Measurements from ENCODE around the gene RANBP10. TPM values are rescaled to one million over a fixed set of nuclear protein-coding genes. Genes with fewer than 3 reads are reported as not detected.

RANBP10 gene
- total and polyA plus RNA-seq, 2 of the 8 experiments (the other 6 are each of a cell fraction or from before 2014, with no cell fraction given) = 14.2 to 16.8 TPM

DNA sequence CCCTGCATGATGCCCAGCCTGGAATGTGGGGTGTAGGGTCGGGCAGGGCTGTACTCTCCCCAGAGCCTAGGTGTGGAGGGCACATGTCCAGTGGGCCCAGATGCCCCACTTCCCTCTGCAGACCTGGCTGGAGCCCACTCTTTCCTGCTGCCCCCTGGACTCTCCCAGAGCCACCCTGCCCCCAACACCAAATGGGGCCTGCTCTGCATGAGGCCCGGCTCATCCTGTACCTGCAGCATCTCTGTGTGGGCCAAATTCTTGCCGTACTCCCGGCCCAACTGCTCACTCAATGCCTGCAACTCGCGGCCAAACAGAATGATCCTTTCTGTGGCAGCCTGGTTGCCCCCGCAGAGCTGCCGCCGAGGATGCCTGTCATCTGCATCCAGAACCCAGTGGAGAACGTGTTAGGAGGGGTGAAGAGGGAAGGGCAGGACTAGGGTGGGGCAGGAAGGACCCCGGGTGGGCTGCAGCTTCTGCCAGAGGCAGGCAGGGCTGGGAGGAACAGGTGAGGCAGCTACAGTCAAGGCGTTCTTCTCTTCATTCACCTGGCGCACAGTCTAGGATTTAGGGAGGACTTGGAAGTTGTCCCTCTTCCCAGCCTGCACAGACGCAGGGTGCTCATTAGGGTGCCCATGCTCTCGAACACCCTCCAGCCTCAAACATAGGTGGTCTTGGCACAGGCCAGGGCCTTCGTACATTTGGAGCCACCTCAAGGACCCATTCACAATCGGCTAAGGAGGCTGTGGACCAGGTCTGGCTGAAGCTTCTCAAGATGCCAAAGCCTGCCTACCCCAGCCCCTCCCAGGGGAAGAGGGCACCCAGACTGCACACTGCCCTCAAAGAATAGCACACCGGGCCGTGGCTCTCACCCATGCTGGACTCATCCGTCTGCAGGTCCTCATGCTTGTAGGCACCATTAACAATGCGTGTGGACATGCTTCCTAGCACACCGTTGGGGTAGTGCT is 78.6 kb downstream of the RANBP10 start:
- Histone ChIP-seq H3K79me2 (ENCODE audit: control insufficient read depth in 1 of 2, insufficient read depth in 2 of 2, low read length in 2 of 2) (no peaks in the 10 kb centered on the region), H2BK120ac (replicated peaks; ENCODE audit: low read depth, low read length) (no peak overlapping the region), H4K20me1 (replicated peaks in 1 of 2; ENCODE audit: control insufficient read depth in 1 of 2, insufficient read depth in 2 of 2, low read length in 2 of 2) (peaks cover 2 to 4% of the 10 kb centered on the region in 2 experiments), H3K4me1 (replicated peaks in 1 of 4; ENCODE audit: control insufficient read depth in 3 of 4, insufficient read depth in 4 of 4, low read length in 3 of 4) (no peaks in the 10 kb centered on the region), H3K9me3 (ENCODE audit: insufficient read depth in 2 of 2, low read depth in 1 of 2, low read length in 1 of 2) (no peaks in the 10 kb centered on the region), H3K23ac (ENCODE audit: insufficient read length) (no peak overlapping the region), H3K27ac (ENCODE audit: low read depth, low read length) (no peak overlapping the region), H4K91ac (replicated peaks; ENCODE audit: insufficient read length, low read length) (no peak overlapping the region), H2AK5ac (ENCODE audit: low read depth, low read length) (no peak overlapping the region), H2BK12ac (ENCODE audit: low read depth, low read length) (no peak overlapping the region), H3K36me3 (ENCODE audit: control insufficient read depth in 2 of 4, insufficient read depth in 4 of 4, low read length in 3 of 4) (peaks cover 3 to 19% (median 10%) of the 10 kb centered on the region in 4 experiments; a peak in 5 of 8 replicates), H3K23me2 (ENCODE audit: low read depth, low read length) (no peaks in the 10 kb centered on the region), H2BK20ac (ENCODE audit: low read length) (no peak overlapping the region), H3K4me2 (ENCODE audit: insufficient read depth in 1 of 2, low read depth in 2 of 2, low read length in 2 of 2) (no peak overlapping the region), H3K4me3 (ENCODE audit: extremely low read depth in 1 of 4, insufficient read depth in 2 of 4, low read depth in 3 of 4, low read length in 4 of 4) (no peak overlapping the region), H3K79me1 (ENCODE audit: low read depth, low read length) (no peaks in the 10 kb centered on the region), H3K27me3 (replicated peaks in 1 of 4; ENCODE audit: control insufficient read depth in 3 of 4, extremely low read depth in 1 of 4, insufficient read depth in 3 of 4, low read length in 3 of 4) (no peaks in the 10 kb centered on the region), H3K4ac (replicated peaks; ENCODE audit: insufficient read length, low read depth, low read length) (no peak overlapping the region), H3K56ac (replicated peaks; ENCODE audit: insufficient read length, low read depth, low read length) (no peak overlapping the region), H2BK5ac (ENCODE audit: low read depth, low read length) (no peak overlapping the region; the same call in 1 of the 2 replicates), H4K5ac (ENCODE audit: insufficient read length, low read depth, low read length) (no peak overlapping the region), H3K9ac (replicated peaks in 1 of 4; ENCODE audit: extremely low read depth in 1 of 4, low read depth in 3 of 4, low read length in 3 of 4) (no peak overlapping the region), H2BK15ac (ENCODE audit: low read length) (no peak overlapping the region), H3K18ac (ENCODE audit: extremely low read depth, low read length) (no peak overlapping the region), H2AFZ (ENCODE audit: low read length) (no peak overlapping the region), H4K8ac (ENCODE audit: extremely low read depth, insufficient read depth, low read length) (no peak overlapping the region), H3K14ac (ENCODE audit: insufficient read length) (no peak overlapping the region)
- DNase-seq (ENCODE audit: low read depth in 1 of 2, low spot score in 2 of 2) (no peak), FAIRE-seq (no peak)
- ChIA-PET POLR2A (ENCODE audit: partially characterized antibody) (interaction anchor here (0.7 kb wide), 1 partner anchor 8 kb away, joined by 3 read pairs; the partner anchor contains the start of gene GFOD2), CTCF (ENCODE audit: partially characterized antibody) (interaction anchor here (0.7 to 2.5 kb wide), 7 partner anchors 10 to 89 kb away, joined by 3 to 9 read pairs (median 5); no protein-coding TSS in a partner anchor)
- WGBS, 2 experiments (ENCODE audit: extremely low coverage in 1 of 2, insufficient coverage in 1 of 2, insufficient read length in 1 of 2, insufficient replicate concordance in 2 of 2, low coverage in 1 of 2, low lambda C conversion rate in 2 of 2, missing lambda C conversion rate in 1 of 2) = 93% methylated on average over 19 of the region's 22 CpGs; no CpG with 5 or more reads in 1 of the 2 experiments
- TF ChIP-seq, protein P1, sequence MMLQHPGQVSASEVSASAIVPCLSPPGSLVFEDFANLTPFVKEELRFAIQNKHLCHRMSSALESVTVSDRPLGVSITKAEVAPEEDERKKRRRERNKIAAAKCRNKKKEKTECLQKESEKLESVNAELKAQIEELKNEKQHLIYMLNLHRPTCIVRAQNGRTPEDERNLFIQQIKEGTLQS (IDR thresholded peaks at IDR 0.05; ENCODE audit: insufficient read depth, low read depth, low read length) = no peak
- TF ChIP-seq BRCA1 (IDR thresholded peaks at IDR 0.05; ENCODE audit: low read depth, low read length) = no peak
- TF ChIP-seq HDAC6 (IDR thresholded peaks at IDR 0.05; ENCODE audit: low read depth, low read length) = no peak
- no peak for TF ChIP-seq BCL11A (IDR thresholded peaks at IDR 0.05; ENCODE audit: low read depth in 2 of 2, low read length in 2 of 2)
- no peak for TF ChIP-seq TCF12 (IDR thresholded peaks at IDR 0.05; ENCODE audit: low read depth, low read length)
- TF ChIP-seq RAD21 (IDR thresholded peaks at IDR 0.05 in 1 of 2, conservative IDR thresholded peaks at IDR 0.05 in 1 of 2; ENCODE audit: low read depth in 2 of 2, low read length in 2 of 2) = no peak
- TF ChIP-seq RXRA (IDR thresholded peaks at IDR 0.05; ENCODE audit: insufficient read depth, low read depth, low read length) = no peak
- TF ChIP-seq, protein P2, sequence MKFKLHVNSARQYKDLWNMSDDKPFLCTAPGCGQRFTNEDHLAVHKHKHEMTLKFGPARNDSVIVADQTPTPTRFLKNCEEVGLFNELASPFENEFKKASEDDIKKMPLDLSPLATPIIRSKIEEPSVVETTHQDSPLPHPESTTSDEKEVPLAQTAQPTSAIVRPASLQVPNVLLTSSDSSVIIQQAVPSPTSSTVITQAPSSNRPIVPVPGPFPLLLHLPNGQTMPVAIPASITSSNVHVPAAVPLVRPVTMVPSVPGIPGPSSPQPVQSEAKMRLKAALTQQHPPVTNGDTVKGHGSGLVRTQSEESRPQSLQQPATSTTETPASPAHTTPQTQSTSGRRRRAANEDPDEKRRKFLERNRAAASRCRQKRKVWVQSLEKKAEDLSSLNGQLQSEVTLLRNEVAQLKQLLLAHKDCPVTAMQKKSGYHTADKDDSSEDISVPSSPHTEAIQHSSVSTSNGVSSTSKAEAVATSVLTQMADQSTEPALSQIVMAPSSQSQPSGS (IDR thresholded peaks at IDR 0.05; ENCODE audit: low read length) = no peak
- no peak for TF ChIP-seq CREB1 (IDR thresholded peaks at IDR 0.05)
